ENCODE measurements around the gene LYRM2.

DNA sequence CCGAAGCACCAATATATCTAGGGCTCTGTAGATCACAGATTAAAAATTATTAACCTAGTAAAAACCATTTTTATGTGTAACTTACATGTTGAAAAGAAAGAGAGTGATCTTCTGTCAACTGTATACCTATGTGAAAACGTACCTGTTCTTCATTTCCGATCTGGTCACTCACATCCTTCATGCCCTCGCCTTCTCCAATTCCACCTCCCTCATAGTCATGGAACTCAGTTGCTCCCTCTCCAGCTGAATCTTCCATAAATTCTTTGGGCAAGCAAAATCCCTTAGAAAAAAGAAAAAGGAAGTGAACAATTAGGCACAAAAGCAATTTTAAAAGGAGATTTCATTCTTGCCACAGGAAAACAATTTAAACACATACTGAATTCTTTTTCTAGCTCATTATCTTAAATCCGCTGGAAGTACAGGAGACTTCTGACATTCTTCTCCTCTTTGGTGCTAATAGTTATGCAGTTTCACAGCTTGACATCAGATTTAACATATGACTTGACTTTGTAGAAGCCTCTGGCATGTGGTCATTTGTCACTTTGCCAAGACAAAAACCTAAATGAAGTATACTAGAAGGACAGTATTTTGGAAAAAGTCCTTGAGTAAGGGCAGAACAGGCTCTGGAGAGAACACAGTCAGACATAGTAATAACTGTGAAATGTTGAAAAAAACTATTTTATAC is 29.5 kb upstream of the LYRM2 start:
- TF ChIP-seq EP300 (IDR thresholded peaks at IDR 0.05) = no peak
- no peak for TF ChIP-seq POLR2A (IDR thresholded peaks at IDR 0.05)
- TF ChIP-seq, protein P1, sequence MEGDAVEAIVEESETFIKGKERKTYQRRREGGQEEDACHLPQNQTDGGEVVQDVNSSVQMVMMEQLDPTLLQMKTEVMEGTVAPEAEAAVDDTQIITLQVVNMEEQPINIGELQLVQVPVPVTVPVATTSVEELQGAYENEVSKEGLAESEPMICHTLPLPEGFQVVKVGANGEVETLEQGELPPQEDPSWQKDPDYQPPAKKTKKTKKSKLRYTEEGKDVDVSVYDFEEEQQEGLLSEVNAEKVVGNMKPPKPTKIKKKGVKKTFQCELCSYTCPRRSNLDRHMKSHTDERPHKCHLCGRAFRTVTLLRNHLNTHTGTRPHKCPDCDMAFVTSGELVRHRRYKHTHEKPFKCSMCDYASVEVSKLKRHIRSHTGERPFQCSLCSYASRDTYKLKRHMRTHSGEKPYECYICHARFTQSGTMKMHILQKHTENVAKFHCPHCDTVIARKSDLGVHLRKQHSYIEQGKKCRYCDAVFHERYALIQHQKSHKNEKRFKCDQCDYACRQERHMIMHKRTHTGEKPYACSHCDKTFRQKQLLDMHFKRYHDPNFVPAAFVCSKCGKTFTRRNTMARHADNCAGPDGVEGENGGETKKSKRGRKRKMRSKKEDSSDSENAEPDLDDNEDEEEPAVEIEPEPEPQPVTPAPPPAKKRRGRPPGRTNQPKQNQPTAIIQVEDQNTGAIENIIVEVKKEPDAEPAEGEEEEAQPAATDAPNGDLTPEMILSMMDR (IDR thresholded peaks at IDR 0.05) = no peak

All from suprapubic skin (tissue), 3 donors.